Tibial nerve (tissue), 4 donors: ENCODE data around the gene RUNX1.

Experiments used
- CTCF ChIP-seq, 5 experiments: fragments of 200-600 bp in 3 of 5; fragments of 450-650 bp in 2 of 5; sonication (generic) in 3 of 5; IDR thresholded peaks; one replicate each; pipeline ENCODE4 v1.5.1; 2016 to 2019; ENCODE audit warnings: antibody characterized with exemption in 5 of 5, mild to moderate bottlenecking in 3 of 5, moderate library complexity in 2 of 5
- EP300 ChIP-seq, 2 donors: sonication (generic); formaldehyde crosslinking; IDR thresholded peaks; one replicate each; pipeline ENCODE4 v1.6.1; 2017; ENCODE audit warnings: antibody characterized with exemption in 2 of 2, mild to moderate bottlenecking in 1 of 2
- POLR2A ChIP-seq, 2 donors: fragments of 450-650 bp; IDR thresholded peaks; one replicate each; pipeline ENCODE4 v1.6.1; 2017; ENCODE audit warnings: antibody characterized with exemption in 2 of 2, mild to moderate bottlenecking in 2 of 2, moderate library complexity in 2 of 2

GRCh38 chr21:34869545-34869944 lies 179.6 kb downstream of the RUNX1 start:
- TF ChIP-seq CTCF (IDR thresholded peaks at IDR 0.05) = no peak
- no peak for TF ChIP-seq POLR2A (IDR thresholded peaks at IDR 0.05)
- TF ChIP-seq EP300 (IDR thresholded peaks at IDR 0.05) = no peak
